ENCODE measurements around the gene DESI2.
"Not testable (repeated sequence)": the region's sequence is repeated elsewhere in the genome, so short reads cannot be mapped to it uniquely, and the experiment has no call there.

The DESI2 gene

DNA sequence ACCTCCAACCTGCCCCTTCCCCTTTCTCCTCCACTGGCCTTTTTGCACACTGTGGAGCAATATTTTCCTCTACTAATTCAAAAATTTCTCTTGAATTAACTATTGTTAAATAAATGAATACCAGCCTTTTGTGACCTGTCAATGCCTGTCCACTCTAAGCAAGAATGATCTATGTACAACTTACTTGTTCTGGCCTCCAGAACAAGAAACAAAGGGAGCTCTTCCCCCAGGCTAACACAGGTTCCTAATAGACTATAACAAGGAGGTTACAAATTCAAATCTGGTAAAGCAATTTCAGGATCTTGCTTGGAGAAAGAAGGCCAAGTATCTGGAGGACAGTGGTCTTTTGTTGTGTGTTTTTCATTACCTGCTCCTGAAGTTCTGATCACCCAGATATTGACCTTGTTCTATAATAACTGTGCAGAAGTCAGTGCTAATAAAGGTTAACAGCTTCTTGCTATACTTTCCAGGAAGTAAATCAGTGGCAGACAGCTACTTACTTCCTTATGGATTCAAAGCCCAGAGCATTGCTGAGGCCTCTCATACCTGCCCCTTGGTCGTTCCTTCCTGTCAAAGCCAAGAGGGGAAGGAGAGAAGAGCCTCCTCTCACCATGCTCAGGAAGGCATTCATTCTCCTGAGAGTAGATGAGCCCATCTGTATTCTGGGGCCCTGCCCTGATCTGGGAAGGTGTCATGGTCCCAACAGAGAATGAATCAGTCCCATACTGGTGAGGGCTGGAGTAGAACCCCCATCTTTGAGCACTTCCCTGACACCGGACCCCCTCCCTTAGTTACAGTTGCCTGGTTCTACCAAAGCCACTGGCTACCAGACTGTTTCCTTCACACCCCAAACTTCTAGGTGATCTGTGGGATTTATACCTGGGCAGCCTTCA lies 56.8 kb downstream of the DESI2 start:
- DNase-seq = no peak

DNA sequence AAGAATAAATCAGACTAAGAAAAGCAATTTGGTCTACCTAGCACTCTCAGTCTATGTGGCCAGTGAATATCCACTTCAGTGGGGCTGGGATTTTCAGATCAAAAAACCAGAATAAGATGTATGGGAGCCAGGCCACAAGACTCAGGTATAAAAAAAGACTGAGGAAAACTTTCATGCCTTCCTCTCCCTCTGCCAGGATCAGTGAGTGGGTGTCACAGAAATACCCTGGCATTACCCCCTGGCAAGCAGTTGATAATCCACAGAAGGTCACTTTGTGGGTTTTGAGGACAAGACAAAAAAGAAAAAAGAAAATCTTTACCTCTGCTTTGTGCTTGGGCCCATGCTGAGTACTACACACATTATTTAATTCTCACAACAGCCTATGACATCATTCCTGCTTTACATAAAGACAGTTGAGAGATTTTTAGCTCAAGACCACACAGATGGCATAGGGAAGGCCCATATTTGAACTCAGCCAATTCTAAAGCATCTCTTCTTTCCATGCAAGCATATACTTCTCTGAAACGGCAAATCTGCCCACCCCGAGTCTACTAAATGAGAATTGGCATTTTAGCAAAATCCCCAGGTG lies 57.6 kb downstream of the DESI2 start:
- no peak for DNase-seq

DNA sequence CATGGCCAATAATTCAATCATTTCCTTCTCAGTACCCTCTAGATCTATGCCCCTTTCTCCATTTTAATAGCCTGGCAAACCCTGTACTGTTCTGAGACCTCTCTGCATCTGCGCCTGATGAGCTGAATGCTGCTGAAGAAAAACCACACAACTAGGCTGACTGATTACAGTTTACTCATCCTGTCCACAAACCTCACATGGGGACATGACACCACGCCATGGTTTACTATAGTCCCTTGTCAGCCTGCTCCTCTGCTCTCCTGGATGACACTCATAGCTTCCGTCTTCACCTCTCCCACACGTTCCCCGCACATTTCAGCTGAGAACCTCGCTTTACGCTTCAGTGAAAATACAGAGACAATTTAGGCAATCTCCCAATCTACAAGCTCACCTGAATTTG lies 59.7 kb downstream of the DESI2 start:
- DNase-seq = no peak

DNA sequence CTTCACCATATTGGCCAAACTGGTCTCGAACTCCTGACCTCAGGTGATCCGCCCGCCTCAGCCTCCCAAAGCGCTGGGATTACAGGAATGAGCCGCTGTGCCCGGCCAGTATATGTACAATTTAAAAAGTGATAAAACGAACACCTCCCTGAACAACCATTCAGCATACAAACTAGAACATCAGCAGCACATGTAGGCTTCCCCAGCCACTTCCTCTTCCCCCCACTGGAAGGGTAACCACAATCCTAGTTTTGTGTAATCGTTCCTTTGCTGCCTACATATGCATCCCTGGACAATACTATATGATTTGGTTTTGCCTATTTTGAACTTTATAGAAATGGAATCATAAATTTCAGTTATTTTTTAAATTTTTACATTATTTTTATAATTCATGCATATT lies 60.4 kb downstream of the DESI2 start:
- no peak for DNase-seq

DNA sequence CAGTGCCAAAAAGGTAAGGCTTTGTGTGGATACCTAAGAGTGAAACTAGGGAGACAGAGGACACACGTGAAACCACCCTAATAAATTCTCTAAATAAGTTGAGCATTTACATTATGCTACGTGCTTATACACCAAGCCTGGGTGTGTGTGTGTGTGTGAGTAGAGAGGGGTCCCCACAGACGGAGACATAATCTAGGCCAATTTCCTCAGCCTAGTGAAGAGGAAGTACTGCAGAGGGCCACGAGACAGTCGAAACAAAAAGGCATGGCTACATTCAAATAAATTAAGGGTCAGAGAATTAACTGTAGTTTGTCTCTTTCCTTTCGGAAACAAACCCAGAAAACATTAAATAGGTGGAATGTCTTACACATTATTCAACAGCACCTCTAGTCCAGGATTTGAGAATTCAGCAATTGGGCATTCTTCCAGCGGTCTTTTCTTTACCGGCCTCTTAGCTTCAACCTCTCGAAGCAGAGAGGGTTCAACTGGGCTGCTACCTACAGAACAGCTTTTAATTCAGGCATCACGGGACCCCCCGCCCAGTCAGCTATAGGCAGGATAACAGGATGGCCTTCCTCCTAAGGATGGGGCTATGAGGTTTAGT lies 75.0 kb downstream of the DESI2 start:
- DNase-seq = no peak

DNA sequence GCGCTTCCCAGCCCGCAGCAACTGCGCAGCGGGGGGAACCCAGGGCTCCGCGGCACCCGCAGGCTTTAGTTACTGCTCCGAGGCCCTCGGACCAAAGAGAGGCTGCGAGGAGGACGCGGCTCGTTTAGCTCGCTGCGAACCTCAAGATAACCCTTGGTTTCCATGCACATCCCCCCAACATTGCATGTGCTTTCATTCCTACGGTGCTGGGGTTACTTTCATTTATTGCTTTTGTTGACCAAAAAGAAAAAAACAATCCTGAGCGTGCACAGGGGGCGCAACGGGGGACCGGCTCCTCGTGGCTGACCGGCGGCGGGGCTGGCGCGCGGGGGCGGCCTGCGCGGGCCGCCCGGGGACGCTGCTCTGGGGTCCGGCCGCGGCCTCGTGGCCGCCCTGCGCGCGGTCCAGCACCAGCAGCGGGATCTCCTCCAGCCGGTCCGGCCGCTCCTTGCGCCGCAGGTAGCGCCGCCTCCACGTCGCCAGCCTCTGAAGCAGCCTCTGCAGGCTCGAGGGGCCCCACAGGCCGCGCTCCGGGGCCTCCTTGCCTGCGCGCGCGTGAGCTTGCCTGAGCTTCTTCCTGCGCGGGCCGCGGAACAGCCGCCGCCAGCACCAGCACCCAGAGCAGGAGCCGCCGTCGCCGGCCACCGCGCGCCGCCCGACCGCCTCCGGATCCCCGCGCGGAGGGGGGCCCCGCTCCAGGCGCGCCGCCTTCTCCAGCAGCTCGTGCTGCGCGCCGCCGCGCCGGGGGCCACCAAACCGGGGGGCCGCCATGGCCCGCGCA lies 77.4 kb downstream of the DESI2 start:
- DNase-seq = peak; percentile 85

DNA sequence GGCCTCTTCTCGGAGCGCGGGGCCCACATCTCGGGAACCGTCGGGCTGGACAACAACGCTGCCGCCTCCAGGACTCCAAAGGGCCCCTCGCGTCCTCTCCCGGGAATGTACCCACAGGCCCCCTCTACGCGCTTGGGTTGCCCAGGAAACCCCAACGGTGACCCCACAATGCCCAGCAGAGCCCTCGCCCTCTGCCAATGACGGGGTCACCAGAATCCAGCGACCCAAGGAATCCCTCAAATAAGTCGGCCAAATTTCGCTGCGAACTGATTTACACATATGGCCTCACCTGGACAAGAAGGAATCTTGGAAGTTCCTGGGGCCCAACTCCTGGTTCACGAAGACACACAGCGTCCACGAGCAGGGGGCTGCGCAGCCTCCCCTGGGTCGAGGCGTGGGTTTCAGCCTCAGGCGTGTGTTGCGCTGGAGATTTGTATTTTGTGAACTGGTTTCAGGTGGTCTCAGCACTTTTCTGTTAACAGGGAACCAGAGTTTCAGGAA lies 78.1 kb downstream of the DESI2 start:
- DNase-seq = peak; percentile 60

DNA sequence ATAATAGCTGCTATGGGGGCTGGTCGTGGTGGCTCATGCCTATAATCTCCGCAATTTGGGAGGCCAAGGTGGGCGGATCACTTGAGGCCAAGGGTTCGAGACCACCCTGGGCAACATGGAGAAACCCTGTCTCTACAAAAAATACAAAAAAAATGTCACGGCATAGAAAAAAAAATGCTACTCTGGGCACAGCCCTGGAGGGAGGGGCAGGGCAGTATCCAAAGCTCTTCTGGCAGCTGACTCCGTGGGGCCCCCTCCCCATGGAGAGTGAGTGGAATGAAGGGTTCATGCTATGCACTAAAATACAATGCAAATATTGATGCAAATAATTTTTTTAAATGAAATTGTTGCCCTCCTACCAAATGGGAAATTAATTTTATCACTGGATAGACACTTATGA lies 78.7 kb downstream of the DESI2 start:
- DNase-seq = no peak

DNA sequence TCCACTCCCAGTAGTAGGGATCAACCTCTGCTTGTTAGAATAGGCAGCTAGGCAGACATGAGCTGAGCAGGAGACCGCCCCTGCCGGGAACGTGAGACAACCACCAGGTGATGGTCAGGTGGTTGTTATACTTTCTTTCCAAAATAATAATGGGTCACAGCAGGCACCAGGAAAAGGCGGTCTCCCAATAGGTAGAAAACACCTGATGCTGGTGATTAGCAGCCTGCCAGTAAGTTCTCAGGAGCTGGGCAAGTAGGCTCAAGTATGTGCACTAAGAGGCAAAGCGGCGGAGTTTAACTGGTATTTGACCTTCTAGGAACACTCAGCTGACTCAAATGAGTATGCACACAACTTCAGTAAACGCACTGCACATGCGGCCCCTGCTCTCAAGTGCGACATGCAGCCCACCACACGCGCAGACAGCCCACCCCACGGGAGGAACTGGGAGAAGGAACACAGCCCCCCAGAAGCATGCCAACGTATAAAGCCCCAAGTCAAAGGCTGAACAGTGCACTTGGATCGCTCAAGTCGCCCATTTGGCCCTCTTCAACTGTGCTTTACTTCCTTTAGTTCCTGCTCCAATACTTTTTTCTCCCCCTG lies 80.0 kb downstream of the DESI2 start:
- no peak for DNase-seq

DNA sequence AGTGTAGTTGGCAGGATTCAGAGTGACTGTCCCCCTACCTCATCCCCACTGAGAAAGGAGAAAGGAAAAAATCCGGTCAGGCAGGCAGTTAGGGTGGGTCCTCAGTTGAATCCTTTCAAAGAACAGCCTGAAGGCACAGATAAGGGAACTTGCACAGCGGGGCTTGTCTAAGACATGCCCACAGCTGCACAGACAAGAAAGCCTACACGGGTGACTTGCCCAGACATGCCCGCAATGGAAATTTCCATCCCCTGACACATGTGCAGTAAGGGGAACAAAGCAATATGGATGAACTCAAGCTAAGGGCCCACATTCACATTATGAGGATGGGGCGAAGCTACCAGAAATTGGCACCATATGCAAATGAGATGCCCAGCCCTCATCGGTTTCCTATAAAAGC lies 82.5 kb downstream of the DESI2 start:
- peak; percentile 71 for DNase-seq

DNA sequence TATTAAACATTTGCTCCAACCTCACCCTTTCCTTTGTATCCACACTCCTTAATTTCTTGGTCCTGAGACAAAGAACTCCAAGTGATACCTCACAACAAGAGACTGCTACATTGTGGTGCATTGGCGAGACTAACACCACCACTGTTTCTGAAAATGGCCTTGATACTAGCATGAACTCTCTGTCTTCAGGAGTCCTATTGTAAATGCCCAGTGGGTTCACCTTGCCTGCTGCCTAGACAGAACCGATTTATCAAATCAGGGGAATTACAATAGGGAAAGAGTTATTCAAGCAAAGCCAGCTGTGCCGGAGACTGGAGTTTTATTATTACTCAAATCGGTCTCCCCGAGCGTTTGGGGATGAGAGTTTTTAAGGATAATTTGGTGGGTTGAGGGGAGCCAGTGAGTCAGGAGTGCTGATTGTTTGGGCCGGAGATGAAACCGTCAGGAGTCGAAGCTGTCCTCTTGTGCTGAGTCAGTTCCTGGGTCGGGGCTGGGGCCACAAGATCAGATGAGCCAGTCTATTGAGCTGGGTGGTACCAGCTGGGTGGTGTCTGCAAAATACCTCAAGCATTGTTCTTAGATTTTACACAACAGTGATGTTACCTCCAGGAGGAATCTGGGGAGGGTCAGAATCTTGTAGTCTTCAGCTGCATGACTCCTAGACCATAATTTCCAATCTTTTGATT lies 83.1 kb downstream of the DESI2 start:
- no peak for DNase-seq

DNA sequence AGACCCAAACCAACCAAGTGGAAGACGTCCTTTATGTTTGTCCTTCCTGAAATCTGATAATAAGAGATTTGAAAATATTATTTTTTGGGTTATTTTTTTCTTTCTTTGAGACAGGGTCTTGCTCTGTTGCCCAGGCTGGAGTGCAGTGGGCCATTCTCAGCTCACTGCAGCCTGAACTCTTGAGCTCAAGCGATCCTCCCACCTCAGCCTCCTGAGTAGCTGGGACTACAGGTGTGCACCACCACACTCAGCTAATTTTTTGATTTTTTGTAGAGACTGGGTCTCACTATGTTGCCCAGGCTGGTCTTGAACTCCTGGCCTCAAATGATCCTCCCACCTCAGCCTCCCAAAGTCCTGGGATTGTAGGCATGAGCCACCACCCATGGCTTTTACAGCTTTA lies 86.2 kb downstream of the DESI2 start:
- DNase-seq = not testable (repeated sequence)

DNA sequence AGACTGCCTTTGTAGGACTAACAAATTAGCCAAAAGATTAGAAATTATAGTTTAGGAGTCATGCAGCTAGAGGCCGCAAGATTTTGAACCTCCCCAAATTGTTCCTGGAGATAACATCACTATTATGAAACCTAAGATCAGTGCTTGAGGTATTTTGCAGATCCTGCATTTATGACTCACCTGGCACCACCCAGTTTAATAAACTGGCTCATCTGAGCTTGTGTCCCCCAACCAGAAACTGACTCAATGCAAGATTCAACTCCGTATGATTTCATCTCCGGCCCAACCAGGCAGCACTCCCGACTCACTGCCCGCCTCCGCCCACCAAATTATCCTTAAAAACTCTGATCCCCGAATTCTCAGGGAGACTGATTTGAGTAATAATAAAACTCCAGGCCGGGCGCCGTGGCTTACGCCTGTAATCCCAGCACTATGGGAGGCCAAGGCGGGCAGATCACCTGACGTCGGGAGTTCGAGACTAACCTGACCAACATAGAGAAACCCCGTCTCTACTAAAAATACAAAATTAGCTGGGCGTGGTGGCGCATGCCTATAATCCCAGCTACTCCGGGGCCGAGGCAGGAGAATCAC lies 87.2 kb downstream of the DESI2 start:
- DNase-seq = not testable (repeated sequence)

DNA sequence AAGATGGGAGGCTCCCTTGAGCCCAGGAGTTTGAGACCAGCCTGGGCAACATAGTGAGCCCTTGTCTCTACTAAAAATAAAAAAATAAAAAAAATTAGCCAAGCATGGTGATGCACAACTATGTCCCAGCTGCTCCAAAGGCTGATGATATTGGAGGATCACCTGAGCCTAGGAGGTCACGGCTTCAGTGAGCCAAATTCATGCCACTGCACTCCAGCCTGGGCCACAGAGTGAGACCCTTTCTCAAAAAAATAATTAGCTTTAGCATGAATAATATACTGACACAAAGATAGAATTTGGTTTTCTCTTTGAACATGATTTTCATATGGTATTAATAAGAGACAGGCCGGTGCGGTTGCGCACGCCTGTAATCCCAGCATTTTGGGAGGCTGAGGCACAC lies 88.8 kb downstream of the DESI2 start:
- DNase-seq = no peak

DNA sequence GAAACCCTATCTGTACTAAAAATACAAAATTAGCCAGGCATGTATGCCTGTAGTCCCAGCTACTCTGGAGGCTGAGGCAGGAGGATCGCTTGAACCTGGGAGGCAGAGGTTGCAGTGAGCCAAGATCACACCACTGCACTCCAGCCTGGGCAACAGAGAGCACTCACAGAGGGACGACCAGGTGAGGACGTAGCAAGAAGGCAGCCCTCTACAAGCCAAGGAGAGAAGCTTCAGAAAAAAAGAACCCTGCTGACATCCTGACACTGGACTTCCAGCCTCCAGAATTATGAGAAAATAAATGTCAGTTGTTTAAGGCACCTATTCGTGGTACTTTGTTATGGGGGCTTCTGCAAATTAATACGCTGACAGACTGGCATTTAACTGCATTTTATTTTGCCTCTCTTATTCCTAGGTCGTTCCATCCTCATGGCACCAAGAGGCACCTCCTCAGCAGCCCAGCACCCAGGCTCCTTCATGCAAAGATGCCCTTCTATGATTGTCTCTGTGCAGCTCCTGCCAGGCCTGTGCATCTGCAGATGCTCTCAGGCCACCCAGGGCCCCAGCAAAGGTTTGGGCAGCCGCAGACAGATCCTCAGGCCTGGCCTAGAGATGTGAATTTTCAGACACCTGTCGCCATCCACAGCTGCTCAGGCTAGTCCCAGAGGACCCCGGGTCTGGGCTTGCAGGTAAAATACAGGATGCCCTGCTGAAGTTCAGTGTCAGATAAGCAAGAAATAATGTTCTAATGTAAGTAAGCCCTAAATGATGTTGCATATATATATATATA lies 96.5 kb downstream of the DESI2 start:
- DNase-seq = no peak

DNA sequence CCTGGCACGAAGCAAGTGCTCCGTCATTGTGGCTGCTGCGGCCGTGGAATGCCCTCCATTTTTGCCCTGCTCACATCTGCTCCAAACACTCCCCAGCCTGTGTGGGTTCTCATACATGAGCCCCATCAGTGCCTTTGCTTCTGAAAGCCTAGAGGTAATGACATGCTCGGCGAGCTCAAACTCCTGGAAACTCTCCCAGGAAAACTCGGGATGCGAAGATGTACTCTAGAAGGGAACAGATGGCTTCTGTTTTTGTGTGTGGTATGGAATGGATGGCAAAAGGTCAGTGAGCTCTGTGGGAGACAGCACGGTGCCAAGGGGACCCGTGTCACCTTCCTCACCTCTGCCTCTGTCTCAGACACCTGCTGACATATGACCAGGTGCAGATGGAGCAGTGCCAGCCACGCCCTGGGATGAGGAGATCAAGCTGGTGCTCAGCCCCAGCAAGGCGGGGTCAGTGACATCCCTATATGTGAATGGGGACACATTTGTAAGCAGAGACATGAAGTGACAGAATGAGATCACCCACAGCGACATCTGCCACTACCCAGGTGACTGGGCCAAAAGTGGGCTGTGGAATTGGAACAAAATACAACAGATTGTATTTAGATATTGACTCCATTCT lies 98.5 kb downstream of the DESI2 start:
- DNase-seq = no peak

DNA sequence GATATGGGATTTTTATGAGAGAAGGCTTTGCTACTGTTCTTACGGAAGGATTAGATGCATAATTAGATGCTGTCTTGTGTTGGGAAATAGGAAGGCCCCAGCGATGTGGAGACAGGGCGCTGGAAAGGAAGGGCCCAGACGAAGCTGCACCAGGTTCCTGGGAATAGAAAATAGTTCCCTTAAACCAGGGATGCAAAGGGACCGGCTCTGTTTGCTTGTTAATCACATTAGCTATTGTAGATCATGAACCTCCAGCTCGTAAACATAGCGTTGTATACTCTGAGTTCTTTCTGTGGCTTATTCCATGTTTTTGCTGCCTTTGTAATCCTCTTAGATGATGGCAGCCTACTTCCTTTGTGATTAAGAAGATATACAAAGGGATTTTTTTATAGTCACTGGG lies 102.7 kb downstream of the DESI2 start:
- DNase-seq = no peak

DNA sequence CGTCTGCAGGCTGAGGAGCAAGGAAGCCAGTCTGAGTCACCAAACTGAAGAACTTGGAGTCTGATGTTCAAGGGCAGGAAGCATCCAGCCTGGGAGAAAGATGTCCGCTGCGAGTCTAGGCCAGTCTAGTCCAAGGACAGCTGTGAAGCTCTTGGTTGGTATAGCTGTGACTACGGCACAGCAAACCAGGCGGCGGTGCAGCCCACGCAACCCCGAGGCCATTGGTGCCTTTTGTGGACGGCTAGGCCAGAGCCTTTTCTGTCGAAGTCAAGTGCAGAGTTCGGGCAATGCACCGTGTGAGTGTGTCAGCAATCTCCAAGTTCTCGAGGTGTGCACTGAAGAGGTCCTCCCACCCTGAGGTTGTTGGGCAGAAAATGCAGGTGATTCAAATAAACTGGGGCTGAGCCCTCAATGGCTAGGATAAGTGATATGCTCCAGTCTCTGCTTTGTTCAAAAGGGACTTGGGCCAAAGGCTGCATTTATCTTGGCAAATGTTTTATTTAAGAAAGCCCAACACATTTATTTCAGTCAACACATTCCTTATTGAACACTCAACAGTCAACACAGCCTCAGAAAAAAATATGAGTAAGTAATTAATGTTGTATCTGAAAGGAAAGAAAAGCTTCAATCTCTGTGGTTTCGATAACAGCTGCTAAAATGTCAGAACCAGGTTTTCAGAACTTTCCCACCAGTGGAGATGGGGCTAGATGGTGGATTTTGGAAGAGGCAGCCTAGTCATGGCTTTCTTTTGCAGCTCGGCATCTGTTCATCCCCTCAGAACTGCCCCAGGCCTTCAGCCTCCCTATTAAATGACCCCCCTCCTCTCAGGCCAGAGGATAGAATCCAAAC lies 104.4 kb downstream of the DESI2 start:
- DNase-seq = no peak
